CD14-positive monocyte (primary cell): ENCODE data around the gene RIPOR3. TPM values are rescaled to one million over a fixed set of nuclear protein-coding genes. Genes with fewer than 3 reads are reported as not detected.

Source experiments
- DNase-seq, 3 donors: peaks; one replicate each; pipeline ENCODE4 v3.0.0-alpha.2; 2011 to 2022
- H2AFZ ChIP-seq: 2 replicates; pipeline ENCODE4 v1.6.0; 2012; ENCODE audit warnings: mild to moderate bottlenecking, low read depth, low read length, inconsistent platforms; ENCODE audit not compliant: insufficient read depth, poor library complexity, severe bottlenecking
- H3K27ac ChIP-seq, 2 donors: 1 replicate in 1 of 2; 2 replicates in 1 of 2; pipeline ENCODE4 v1.5.1; 2012 to 2013; ENCODE audit warnings: low read length in 2 of 2, control low read depth in 1 of 2, inconsistent platforms in 1 of 2, low read depth in 1 of 2, mild to moderate bottlenecking in 1 of 2
- H3K27me3 ChIP-seq, 2 donors: one replicate each; pipeline versions ENCODE4 v1.6.0 to v1.6.1; 2011 to 2013; ENCODE audit warnings: low read length in 2 of 2; ENCODE audit not compliant: control insufficient read depth in 2 of 2, insufficient read depth in 2 of 2
- H3K36me3 ChIP-seq, 2 donors: replicated peaks in 1 of 2; 1 replicate in 1 of 2; 2 replicates in 1 of 2; pipeline versions ENCODE4 v1.5.1 to v1.6.1; 2012 to 2013; ENCODE audit warnings: low read length in 2 of 2, control low read depth in 1 of 2, inconsistent platforms in 1 of 2, mild to moderate bottlenecking in 1 of 2; ENCODE audit not compliant: insufficient read depth in 2 of 2, control insufficient read depth in 1 of 2
- H3K4me1 ChIP-seq, 2 donors: 1 replicate in 1 of 2; 2 replicates in 1 of 2; pipeline versions ENCODE4 v1.5.1 to v1.6.1; 2012 to 2013; ENCODE audit warnings: low read length in 2 of 2, control low read depth in 1 of 2, inconsistent platforms in 1 of 2, mild to moderate bottlenecking in 1 of 2, moderate library complexity in 1 of 2; ENCODE audit not compliant: insufficient read depth in 2 of 2, control insufficient read depth in 1 of 2
- H3K4me2 ChIP-seq: replicated peaks from 2 replicates; pipeline ENCODE3; 2012; ENCODE audit warnings: low read length, moderate library complexity, mild to moderate bottlenecking; ENCODE audit not compliant: poor library complexity, severe bottlenecking; ENCODE audit errors: extremely low read depth
- H3K4me3 ChIP-seq, 3 experiments: fragments of 200-600 bp in 1 of 3; sonication (generic) in 1 of 3; replicated peaks in 1 of 3; 1 replicate in 2 of 3; 2 replicates in 1 of 3; pipeline ENCODE4 v1.5.1; 2011 to 2013; ENCODE audit warnings: low read length in 3 of 3, mild to moderate bottlenecking in 3 of 3, control low read depth in 2 of 3, low read depth in 2 of 3, inconsistent platforms in 1 of 3, moderate library complexity in 1 of 3
- H3K79me2 ChIP-seq: 2 replicates; pipeline ENCODE4 v1.6.0; 2012; ENCODE audit warnings: mild to moderate bottlenecking, control low read depth, inconsistent platforms, low read length, moderate library complexity; ENCODE audit not compliant: insufficient read depth
- H3K9ac ChIP-seq: 2 replicates; pipeline ENCODE4 v1.6.0; 2017; ENCODE audit warnings: low read length, mild to moderate bottlenecking; ENCODE audit not compliant: insufficient read depth, poor library complexity, severe bottlenecking
- H3K9me3 ChIP-seq, 2 donors: replicated peaks in 1 of 2; 1 replicate in 1 of 2; 2 replicates in 1 of 2; pipeline versions ENCODE4 v1.5.1 to v1.6.1; 2012 to 2013; ENCODE audit warnings: low read length in 2 of 2, control low read depth in 1 of 2; ENCODE audit not compliant: control insufficient read depth in 1 of 2, insufficient read depth in 1 of 2
- H4K20me1 ChIP-seq: 2 replicates; pipeline ENCODE4 v1.6.0; 2012; ENCODE audit warnings: mild to moderate bottlenecking, low read length, control low read depth, moderate library complexity; ENCODE audit not compliant: insufficient read depth
- H3K27ac Mint-ChIP-seq, 7 donors: one replicate each; pipeline ENCODE4 v1.8.0; 2020; ENCODE audit warnings: mild to moderate bottlenecking in 7 of 7, mixed read lengths in 7 of 7, moderate library complexity in 6 of 7, inconsistent platforms in 2 of 7
- H3K27me3 Mint-ChIP-seq, 3 donors: one replicate each; pipeline ENCODE4 v1.8.0; 2021 to 2022; ENCODE audit warnings: low read depth in 3 of 3, mild to moderate bottlenecking in 3 of 3, mixed read lengths in 3 of 3, moderate library complexity in 3 of 3, inconsistent platforms in 1 of 3
- H3K36me3 Mint-ChIP-seq, 2 donors: one replicate each; pipeline ENCODE4 v1.8.0; 2020; ENCODE audit warnings: mixed read lengths in 2 of 2, inconsistent platforms in 1 of 2, mild to moderate bottlenecking in 1 of 2
- H3K4me1 Mint-ChIP-seq: one replicate; pipeline ENCODE4 v1.8.0; 2020; ENCODE audit warnings: mild to moderate bottlenecking, mixed read lengths
- H3K4me3 Mint-ChIP-seq, 2 donors: one replicate each; pipeline ENCODE4 v1.8.0; 2020; ENCODE audit warnings: mild to moderate bottlenecking in 2 of 2, mixed read lengths in 2 of 2, moderate library complexity in 1 of 2
- H3K9me3 Mint-ChIP-seq, 7 donors: one replicate each; pipeline ENCODE4 v1.8.0; 2020 to 2022; ENCODE audit warnings: mixed read lengths in 7 of 7, mild to moderate bottlenecking in 6 of 7, moderate library complexity in 6 of 7, inconsistent platforms in 2 of 7
- WGBS: methylation state at CpG from one replicate; pipeline ENCODE4 v1.1.5; 2013; ENCODE audit warnings: missing lambda C conversion rate; ENCODE audit not compliant: insufficient coverage; 5-methylcytosine and 5-hydroxymethylcytosine counted together
- intact Hi-C, 2 donors: fragments of 100-400 bp; cut with micrococcal nuclease; formaldehyde crosslinking; loops; one replicate each; pipeline versions ENCODE4 v1.15.0 to v1.15.1; 2023
- polyA plus RNA-seq, 3 donors: library from polyadenylated mRNA; depleted of rRNA in 1 of 3; unstranded in 2 of 3; stranded (reverse) in 1 of 3; fragments of 300-500 nt in 2 of 3; fragments of >200 nt in 1 of 3; fragmentation: Illumina TruSeq in 2 of 3; gene quantifications; 1 replicate in 2 of 3; 2 replicates in 1 of 3; pipeline ENCODE4 v1.2.3, GENCODE V29; 2012 to 2021
- TF ChIP-seq, protein P1 (sequence below): fragments of 200-600 bp; IDR thresholded peaks from one replicate; pipeline ENCODE4 v1.8.0; 2022; ENCODE audit warnings: antibody characterized with exemption, mild to moderate bottlenecking

RIPOR3 gene
- polyA plus RNA-seq, 3 donors = not detected

DNA sequence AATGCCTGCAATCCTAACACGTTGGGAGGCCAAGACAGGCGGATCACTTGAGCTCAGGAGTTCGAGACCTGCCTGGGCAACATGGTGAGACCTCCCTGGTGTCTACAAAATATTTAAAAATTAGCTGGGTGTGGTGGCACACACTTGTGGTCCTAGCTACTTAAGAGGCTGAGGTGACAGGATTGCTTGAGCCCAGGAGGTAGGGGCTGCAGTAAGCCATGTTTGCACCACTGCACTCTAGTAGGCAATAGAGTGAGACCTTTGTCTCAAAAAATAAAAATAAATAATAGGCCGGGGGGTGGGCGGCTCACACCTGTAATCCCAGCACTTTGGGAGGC lies 18.3 kb upstream of the RIPOR3 start:
- Histone ChIP-seq H3K9ac (no peak overlapping the region), H3K36me3 (no peaks in the 10 kb centered on the region), H2AFZ (no peak overlapping the region), H3K27ac (no peak overlapping the region), H4K20me1 (no peaks in the 10 kb centered on the region), H3K4me1 (peaks cover 8 to 9% of the 10 kb centered on the region in 2 donors), H3K4me2 (no peak overlapping the region), H3K4me3 (no peak overlapping the region), H3K27me3 (peaks cover 0 to 3% of the 10 kb centered on the region in 2 donors), H3K9me3 (no peaks in the 10 kb centered on the region), H3K79me2 (no peaks in the 10 kb centered on the region)
- intact Hi-C loops = no loop called here
- H3K36me3 Mint-ChIP-seq = no peaks in the 10 kb centered on the region
- H3K27ac Mint-ChIP-seq = no peak overlapping the region
- TF ChIP-seq, protein P1, sequence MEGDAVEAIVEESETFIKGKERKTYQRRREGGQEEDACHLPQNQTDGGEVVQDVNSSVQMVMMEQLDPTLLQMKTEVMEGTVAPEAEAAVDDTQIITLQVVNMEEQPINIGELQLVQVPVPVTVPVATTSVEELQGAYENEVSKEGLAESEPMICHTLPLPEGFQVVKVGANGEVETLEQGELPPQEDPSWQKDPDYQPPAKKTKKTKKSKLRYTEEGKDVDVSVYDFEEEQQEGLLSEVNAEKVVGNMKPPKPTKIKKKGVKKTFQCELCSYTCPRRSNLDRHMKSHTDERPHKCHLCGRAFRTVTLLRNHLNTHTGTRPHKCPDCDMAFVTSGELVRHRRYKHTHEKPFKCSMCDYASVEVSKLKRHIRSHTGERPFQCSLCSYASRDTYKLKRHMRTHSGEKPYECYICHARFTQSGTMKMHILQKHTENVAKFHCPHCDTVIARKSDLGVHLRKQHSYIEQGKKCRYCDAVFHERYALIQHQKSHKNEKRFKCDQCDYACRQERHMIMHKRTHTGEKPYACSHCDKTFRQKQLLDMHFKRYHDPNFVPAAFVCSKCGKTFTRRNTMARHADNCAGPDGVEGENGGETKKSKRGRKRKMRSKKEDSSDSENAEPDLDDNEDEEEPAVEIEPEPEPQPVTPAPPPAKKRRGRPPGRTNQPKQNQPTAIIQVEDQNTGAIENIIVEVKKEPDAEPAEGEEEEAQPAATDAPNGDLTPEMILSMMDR = no peak
- H3K4me1 Mint-ChIP-seq = peaks cover 13% of the 10 kb centered on the region
- no peak overlapping the region for H3K4me3 Mint-ChIP-seq
- peaks cover 0 to 4% (median 0%) of the 10 kb centered on the region in 7 donors for H3K9me3 Mint-ChIP-seq
- peaks cover 0 to 25% (median 21%) of the 10 kb centered on the region in 3 donors for H3K27me3 Mint-ChIP-seq
- no peak for DNase-seq
- WGBS = 42% methylated on average over 2 of the region's 5 CpGs

DNA sequence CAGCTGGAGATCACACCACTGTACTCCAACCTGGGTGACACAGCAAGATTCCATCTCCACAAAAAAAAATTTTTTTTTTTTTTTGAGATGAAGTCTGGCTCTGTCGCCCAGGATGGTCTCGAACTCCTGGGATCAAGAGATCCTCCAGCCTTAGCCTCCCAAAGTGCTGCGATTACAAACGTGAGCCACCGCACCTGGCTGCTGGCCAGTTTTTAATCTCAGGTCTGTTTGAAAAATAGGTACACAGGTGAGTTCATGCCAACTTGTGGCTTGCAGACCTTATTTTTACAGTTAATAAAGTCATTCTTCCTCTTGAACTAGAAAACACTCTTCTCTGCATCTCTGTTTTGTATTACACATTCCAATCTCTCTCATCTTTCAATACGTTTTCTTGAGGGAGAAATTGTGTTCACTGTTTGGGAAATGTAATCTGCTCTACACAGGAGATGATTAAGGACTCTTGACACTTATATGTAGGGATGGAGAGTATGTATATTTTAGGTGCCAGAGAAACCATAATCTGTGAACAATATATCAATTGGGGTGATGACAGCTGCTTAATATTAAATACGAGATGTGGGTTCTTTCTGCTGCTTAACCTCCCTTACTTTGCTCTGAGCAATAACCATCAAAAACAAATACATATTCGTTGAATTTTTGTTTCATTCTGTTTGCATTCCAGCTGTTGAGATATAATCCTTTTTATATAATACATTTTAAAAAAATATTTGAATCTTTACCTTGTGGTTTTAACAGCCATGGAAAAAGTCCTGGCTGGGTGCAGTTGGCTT lies 17.7 kb upstream of the RIPOR3 start:
- Histone ChIP-seq H2AFZ (no peak overlapping the region), H3K4me3 (no peak overlapping the region), H3K27ac (no peak overlapping the region), H3K4me2 (no peak overlapping the region), H3K79me2 (no peaks in the 10 kb centered on the region), H3K9ac (no peak overlapping the region), H3K36me3 (no peaks in the 10 kb centered on the region), H3K27me3 (peaks cover 0 to 3% of the 10 kb centered on the region in 2 donors), H3K4me1 (peaks cover 8 to 9% of the 10 kb centered on the region in 2 donors), H3K9me3 (no peaks in the 10 kb centered on the region), H4K20me1 (no peaks in the 10 kb centered on the region)
- Mint-ChIP-seq H3K27me3 (peaks cover 0 to 22% (median 20%) of the 10 kb centered on the region in 3 donors), H3K36me3 (no peaks in the 10 kb centered on the region), H3K4me3 (no peak overlapping the region), H3K4me1 (peaks cover 13% of the 10 kb centered on the region), H3K9me3 (peaks cover 0 to 4% (median 0%) of the 10 kb centered on the region in 7 donors), H3K27ac (no peak overlapping the region)
- no peak for DNase-seq
- WGBS = no CpG with 5 or more reads among the region's 8 CpGs
- TF ChIP-seq, protein P1 = no peak
- intact Hi-C loops = no loop called here
